T-cell (primary cell): ENCODE measurements around the gene USH1C. TPM values are rescaled to one million over a fixed set of nuclear protein-coding genes. Genes with fewer than 3 reads are reported as not detected.
A peak's percentile ranks its signal among the peaks of the same experiment; 100 is the strongest.

ENCODE experiments used
- ATAC-seq, 4 experiments: fragments of 200-7000 bp in 3 of 4; fragments of 150-1000 bp in 1 of 4; cut with Tn5 transposase; replicated peaks in 1 of 4; 1 replicate in 3 of 4; 2 replicates in 1 of 4; pipeline ENCODE4 v1.10.0; 2021; ENCODE audit warnings: moderate library complexity in 3 of 4, mild to moderate bottlenecking in 2 of 4, moderate number of reproducible peaks in 1 of 4
- CTCF ChIA-PET, 2 donors: fragments of 300-600 bp; sonication (Branson Sonifier 250); formaldehyde crosslinking; loops; one replicate each; lab custom pipeline; 2022; ENCODE audit warnings: antibody characterized with exemption in 2 of 2; lab: Charles Lee
- POLR2A ChIA-PET, 2 donors: fragments of 300-600 bp; sonication (Branson Sonifier 250); formaldehyde crosslinking; loops; one replicate each; lab custom pipeline; 2022; ENCODE audit warnings: antibody characterized with exemption in 2 of 2; lab: Charles Lee
- DNase-seq, 35 experiments: peaks; one replicate each; pipeline versions ENCODE4 v3.0.0 to v3.0.0-alpha.2; 2013 to 2023
- H3K27ac ChIP-seq: one replicate; pipeline ENCODE4 v1.5.1; 2013; ENCODE audit warnings: low read length
- H3K27me3 ChIP-seq, 2 experiments: replicated peaks in 1 of 2; 1 replicate in 1 of 2; 2 replicates in 1 of 2; pipeline versions ENCODE4 v1.6.1 to v1.7.0; 2013; ENCODE audit warnings: low read length in 1 of 2, mixed read lengths in 1 of 2; ENCODE audit not compliant: control insufficient read depth in 2 of 2, insufficient read depth in 2 of 2; ENCODE audit errors: extremely low read depth in 1 of 2
- H3K36me3 ChIP-seq, 2 donors: 1 replicate in 1 of 2; 2 replicates in 1 of 2; pipeline versions ENCODE4 v1.6.1 to v1.7.0; 2013; ENCODE audit warnings: low read length in 1 of 2; ENCODE audit not compliant: control insufficient read depth in 2 of 2, insufficient read depth in 1 of 2; ENCODE audit errors: extremely low read depth in 1 of 2
- H3K4me1 ChIP-seq, 2 experiments: 1 replicate in 1 of 2; 2 replicates in 1 of 2; pipeline versions ENCODE4 v1.6.1 to v1.7.0; 2013; ENCODE audit warnings: low read length in 2 of 2, mixed read lengths in 1 of 2; ENCODE audit not compliant: insufficient read depth in 2 of 2, control insufficient read depth in 1 of 2; ENCODE audit errors: extremely low read depth in 1 of 2
- H3K4me3 ChIP-seq, 2 donors: 1 replicate in 1 of 2; 2 replicates in 1 of 2; pipeline versions ENCODE4 v1.5.1 to v1.7.0; 2013; ENCODE audit warnings: mild to moderate bottlenecking in 2 of 2, low read length in 1 of 2, moderate library complexity in 1 of 2; ENCODE audit not compliant: control insufficient read depth in 1 of 2; ENCODE audit errors: extremely low read depth in 1 of 2
- H3K9me3 ChIP-seq: 2 replicates; pipeline ENCODE4 v1.7.0; 2013
- H3K27ac Mint-ChIP-seq, 2 donors: one replicate each; pipeline ENCODE4 v1.8.0; 2020 to 2021; ENCODE audit warnings: mild to moderate bottlenecking in 2 of 2, mixed read lengths in 2 of 2
- H3K27me3 Mint-ChIP-seq, 2 donors: one replicate each; pipeline ENCODE4 v1.8.0; 2021 to 2022; ENCODE audit warnings: mixed read lengths in 2 of 2
- H3K36me3 Mint-ChIP-seq: one replicate; pipeline ENCODE4 v1.8.0; 2021; ENCODE audit warnings: mixed read lengths
- H3K4me1 Mint-ChIP-seq, 3 donors: one replicate each; pipeline ENCODE4 v1.8.0; 2020 to 2022; ENCODE audit warnings: mixed read lengths in 3 of 3, mild to moderate bottlenecking in 1 of 3
- H3K4me3 Mint-ChIP-seq, 3 donors: one replicate each; pipeline ENCODE4 v1.8.0; 2020 to 2022; ENCODE audit warnings: mild to moderate bottlenecking in 3 of 3, mixed read lengths in 3 of 3, moderate library complexity in 3 of 3
- H3K9me3 Mint-ChIP-seq, 3 donors: one replicate each; pipeline ENCODE4 v1.8.0; 2020 to 2022; ENCODE audit warnings: mixed read lengths in 3 of 3
- WGBS: methylation state at CpG from one replicate; pipeline ENCODE4 v1.1.5; 2013; ENCODE audit warnings: missing lambda C conversion rate; ENCODE audit not compliant: insufficient coverage; 5-methylcytosine and 5-hydroxymethylcytosine counted together
- total RNA-seq, 35 experiments: library from RNA in 6 of 35; stranded (reverse) in 6 of 35; fragments of 120-200 nt in 1 of 35; gene quantifications; one replicate each; pipeline versions ENCODE4 v1.2.1 to v1.2.4 and lab custom pipeline; 2013 to 2026

The USH1C gene
- total RNA-seq, 5 donors from 2014 or later (not counting 1 experiment from before 2014, with no cell fraction given) = not detected

- Histone ChIP-seq H3K4me1 (no peaks in the 10 kb centered on the region), H3K27ac (no peak overlapping the region), H3K36me3 (no peaks in the 10 kb centered on the region), H3K27me3 (peaks cover 0 to 12% of the 10 kb centered on the region in 2 experiments), H3K9me3 (no peaks in the 10 kb centered on the region), H3K4me3 (no peak overlapping the region)
- DNase-seq = peak in 1 of 35 experiments; percentile 10
- H3K4me3 Mint-ChIP-seq = no peak overlapping the region
- peaks cover 3 to 7% of the 10 kb centered on the region in 2 donors for H3K27me3 Mint-ChIP-seq
- no peaks in the 10 kb centered on the region for H3K36me3 Mint-ChIP-seq
- ATAC-seq = no peak
- CTCF ChIA-PET = no interaction called here
- no peaks in the 10 kb centered on the region for H3K4me1 Mint-ChIP-seq
- POLR2A ChIA-PET = no interaction called here
- 75% methylated on average over 6 of the region's 6 CpGs for WGBS
- no peak overlapping the region for H3K27ac Mint-ChIP-seq
- H3K9me3 Mint-ChIP-seq = no peaks in the 10 kb centered on the region
Observed at GRCh38 chr11:17585911-17586695, 41.9 kb upstream of the USH1C start.

- Mint-ChIP-seq H3K9me3 (no peaks in the 10 kb centered on the region), H3K4me1 (no peaks in the 10 kb centered on the region), H3K27me3 (peaks cover 3 to 9% of the 10 kb centered on the region in 2 donors), H3K36me3 (no peaks in the 10 kb centered on the region), H3K27ac (no peak overlapping the region), H3K4me3 (no peak overlapping the region)
- no peaks in the 10 kb centered on the region for H3K4me1 ChIP-seq
- peaks cover 0 to 19% of the 10 kb centered on the region in 2 experiments for H3K27me3 ChIP-seq
- H3K27ac ChIP-seq = no peak overlapping the region
- H3K9me3 ChIP-seq = no peaks in the 10 kb centered on the region
- H3K36me3 ChIP-seq = no peaks in the 10 kb centered on the region
- no CpG with 5 or more reads among the region's 4 CpGs for WGBS
- ChIA-PET CTCF (no interaction called here), POLR2A (no interaction called here)
- DNase-seq (no peak), ATAC-seq (no peak)
- no peak overlapping the region for H3K4me3 ChIP-seq
Observed at GRCh38 chr11:17581732-17582053, 37.5 kb upstream of the USH1C start.

DNA sequence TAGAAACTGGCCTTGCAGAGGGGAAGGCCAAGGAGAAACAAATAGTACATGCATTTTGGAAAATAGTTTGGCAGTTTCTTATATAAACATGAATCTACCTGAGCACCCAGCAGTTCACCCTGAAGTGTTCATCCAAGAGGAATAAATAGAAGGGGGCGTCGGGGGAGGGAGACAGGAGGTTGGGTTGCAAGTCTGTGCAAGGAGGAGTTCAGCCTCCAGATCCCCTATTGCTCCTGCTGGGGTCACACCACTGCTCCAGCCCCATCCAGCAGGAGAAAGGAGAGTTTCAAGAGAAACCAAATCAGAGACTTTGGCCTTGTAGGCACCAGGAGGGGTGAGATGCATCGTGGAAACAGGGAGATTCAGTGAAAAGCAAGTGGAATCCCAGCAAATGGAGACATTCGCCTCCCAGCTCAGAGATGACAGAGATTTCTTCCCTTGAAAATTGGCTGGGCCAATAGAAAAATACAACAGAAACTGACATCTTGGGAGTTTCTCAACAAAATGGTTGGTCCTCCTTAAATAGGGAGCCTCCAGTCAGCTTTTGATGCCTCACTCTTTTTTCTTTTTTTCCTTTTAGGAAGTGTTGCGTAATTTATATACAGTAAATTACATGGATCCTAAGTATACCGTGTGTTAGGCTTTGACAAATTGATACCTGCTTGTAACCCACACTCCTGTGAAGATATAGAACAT, 37.0 kb upstream of the USH1C start:
- Histone ChIP-seq H3K36me3 (no peaks in the 10 kb centered on the region), H3K9me3 (no peaks in the 10 kb centered on the region), H3K27ac (no peak overlapping the region), H3K4me1 (no peaks in the 10 kb centered on the region), H3K27me3 (peaks cover 0 to 19% of the 10 kb centered on the region in 2 experiments), H3K4me3 (no peak overlapping the region)
- DNase-seq = no peak
- POLR2A ChIA-PET = no interaction called here
- no peak overlapping the region for H3K4me3 Mint-ChIP-seq
- no peaks in the 10 kb centered on the region for H3K36me3 Mint-ChIP-seq
- CTCF ChIA-PET = no interaction called here
- H3K27ac Mint-ChIP-seq = no peak overlapping the region
- H3K4me1 Mint-ChIP-seq = no peaks in the 10 kb centered on the region
- H3K27me3 Mint-ChIP-seq = peaks cover 0 to 9% of the 10 kb centered on the region in 2 donors
- H3K9me3 Mint-ChIP-seq = no peaks in the 10 kb centered on the region
- WGBS = 67% methylated on average over 3 of the region's 6 CpGs
- no peak for ATAC-seq

GRCh38 chr11:17580271-17580670, 36.1 kb upstream of the USH1C start:
- H3K4me1 Mint-ChIP-seq = no peaks in the 10 kb centered on the region
- Histone ChIP-seq H3K4me3 (no peak overlapping the region), H3K9me3 (no peaks in the 10 kb centered on the region), H3K27me3 (peaks cover 0 to 20% of the 10 kb centered on the region in 2 experiments), H3K36me3 (no peaks in the 10 kb centered on the region), H3K4me1 (no peaks in the 10 kb centered on the region), H3K27ac (no peak overlapping the region)
- H3K27me3 Mint-ChIP-seq = peaks cover 0 to 3% of the 10 kb centered on the region in 2 donors
- ChIA-PET CTCF (no interaction called here), POLR2A (no interaction called here)
- DNase-seq (no peak), ATAC-seq (no peak)
- H3K27ac Mint-ChIP-seq = no peak overlapping the region
- no peaks in the 10 kb centered on the region for H3K36me3 Mint-ChIP-seq
- 50% methylated on average over 1 of the region's 1 CpG for WGBS
- H3K4me3 Mint-ChIP-seq = no peak overlapping the region
- no peaks in the 10 kb centered on the region for H3K9me3 Mint-ChIP-seq

- ChIA-PET POLR2A (interaction anchor here in 1 of 2 donors (0.6 kb wide), 1 partner anchor 33 kb away, joined by 3 read pairs; no protein-coding TSS in a partner anchor), CTCF (no interaction called here)
- Histone ChIP-seq H3K27ac (no peak overlapping the region), H3K4me3 (no peak overlapping the region), H3K27me3 (peaks cover 0 to 23% of the 10 kb centered on the region in 2 experiments), H3K9me3 (no peaks in the 10 kb centered on the region), H3K36me3 (no peaks in the 10 kb centered on the region), H3K4me1 (no peaks in the 10 kb centered on the region)
- DNase-seq (peak in 1 of 35 experiments; percentile 15), ATAC-seq (no peak)
- no peaks in the 10 kb centered on the region for H3K4me1 Mint-ChIP-seq
- H3K36me3 Mint-ChIP-seq = no peaks in the 10 kb centered on the region
- H3K4me3 Mint-ChIP-seq = no peak overlapping the region
- H3K9me3 Mint-ChIP-seq = no peaks in the 10 kb centered on the region
- WGBS = 75% methylated on average over 5 of the region's 7 CpGs
- no peak overlapping the region for H3K27ac Mint-ChIP-seq
- H3K27me3 Mint-ChIP-seq = peaks cover 2 to 3% of the 10 kb centered on the region in 2 donors
Observed at GRCh38 chr11:17579451-17579850, 35.2 kb upstream of the USH1C start.

GRCh38 chr11:17578958-17579357, 34.7 kb upstream of the USH1C start:
- Mint-ChIP-seq H3K27me3 (peaks cover 3 to 4% of the 10 kb centered on the region in 2 donors), H3K4me1 (no peaks in the 10 kb centered on the region), H3K4me3 (no peak overlapping the region), H3K9me3 (no peaks in the 10 kb centered on the region), H3K36me3 (no peaks in the 10 kb centered on the region), H3K27ac (no peak overlapping the region)
- ATAC-seq = no peak
- Histone ChIP-seq H3K9me3 (no peaks in the 10 kb centered on the region), H3K27ac (no peak overlapping the region), H3K36me3 (no peaks in the 10 kb centered on the region), H3K4me1 (no peaks in the 10 kb centered on the region), H3K4me3 (no peak overlapping the region), H3K27me3 (peaks cover 0 to 28% of the 10 kb centered on the region in 2 experiments)
- WGBS = 76% methylated on average over 6 of the region's 8 CpGs
- ChIA-PET POLR2A (interaction anchor here in 1 of 2 donors (0.6 kb wide), 1 partner anchor 32 kb away, joined by 3 read pairs; no protein-coding TSS in a partner anchor), CTCF (no interaction called here)
- DNase-seq = peak in 1 of 35 experiments; percentile 12
